Mammary epithelial cell (primary cell): ENCODE data around the gene LHFPL2.

ENCODE experiments used
- CTCF ChIP-seq, 2 donors: IDR thresholded peaks in 1 of 2; conservative IDR thresholded peaks in 1 of 2; 2 replicates each; pipeline ENCODE4 v1.5.1; 2011 to 2012; ENCODE audit warnings: inconsistent platforms in 2 of 2, low read length in 2 of 2, mild to moderate bottlenecking in 2 of 2, control low read depth in 1 of 2, low read depth in 1 of 2; ENCODE audit not compliant: insufficient read depth in 1 of 2; ENCODE audit errors: extremely low read depth in 1 of 2
- EZH2 ChIP-seq: IDR thresholded peaks from 2 replicates; pipeline ENCODE4 v1.6.1; 2012; ENCODE audit warnings: low read length, inconsistent platforms, borderline replicate concordance

GRCh38 chr5:78550891-78551290, 97.7 kb downstream of the LHFPL2 start:
- no peak for TF ChIP-seq CTCF (conservative IDR thresholded peaks at IDR 0.05 in 1 of 2, IDR thresholded peaks at IDR 0.05 in 1 of 2; ENCODE audit: extremely low read depth in 1 of 2, insufficient read depth in 1 of 2, low read depth in 1 of 2, low read length in 2 of 2)
- TF ChIP-seq EZH2: no peak
